Chondrocyte (in vitro differentiated cells): Measurements from ENCODE around the gene SLAMF9. TPM values are rescaled to one million over a fixed set of nuclear protein-coding genes. Genes with fewer than 3 reads are reported as not detected.

Experiments
- DNase-seq: peaks from one replicate; pipeline ENCODE4 v3.0.0; 2021; ENCODE audit warnings: mixed read lengths, low spot score
- H3K27ac Mint-ChIP-seq: one replicate; pipeline ENCODE4 v1.8.0; 2021; ENCODE audit warnings: mild to moderate bottlenecking, moderate library complexity, mixed read lengths; ENCODE audit not compliant: unreplicated experiment
- H3K27me3 Mint-ChIP-seq: 2 replicates; pipeline ENCODE4 v1.8.0; 2021; ENCODE audit warnings: low read depth, mixed read lengths
- H3K36me3 Mint-ChIP-seq: 2 replicates; pipeline ENCODE4 v1.8.0; 2021; ENCODE audit warnings: low read depth, mixed read lengths
- H3K4me1 Mint-ChIP-seq: 2 replicates; pipeline ENCODE4 v1.8.0; 2021; ENCODE audit warnings: low read depth, mild to moderate bottlenecking, mixed read lengths
- H3K4me3 Mint-ChIP-seq: one replicate; pipeline ENCODE4 v1.8.0; 2021; ENCODE audit warnings: mild to moderate bottlenecking, moderate library complexity, mixed read lengths; ENCODE audit not compliant: unreplicated experiment
- H3K9me3 Mint-ChIP-seq: 2 replicates; pipeline ENCODE4 v1.8.0; 2021; ENCODE audit warnings: low read depth, mixed read lengths
- total RNA-seq: library from RNA; stranded (reverse); gene quantifications from 3 replicates; pipeline ENCODE4 v1.2.1, GENCODE V29; 2021
- TF ChIP-seq, protein P1 (sequence below): fragments of 200-600 bp; sonication (generic); IDR thresholded peaks from 2 replicates; pipeline ENCODE4 v1.5.0; 2021; ENCODE audit warnings: antibody characterized with exemption, mild to moderate bottlenecking, moderate library complexity

Gene SLAMF9
- total RNA-seq, 1 donor from 2014 or later, result not detected

DNA sequence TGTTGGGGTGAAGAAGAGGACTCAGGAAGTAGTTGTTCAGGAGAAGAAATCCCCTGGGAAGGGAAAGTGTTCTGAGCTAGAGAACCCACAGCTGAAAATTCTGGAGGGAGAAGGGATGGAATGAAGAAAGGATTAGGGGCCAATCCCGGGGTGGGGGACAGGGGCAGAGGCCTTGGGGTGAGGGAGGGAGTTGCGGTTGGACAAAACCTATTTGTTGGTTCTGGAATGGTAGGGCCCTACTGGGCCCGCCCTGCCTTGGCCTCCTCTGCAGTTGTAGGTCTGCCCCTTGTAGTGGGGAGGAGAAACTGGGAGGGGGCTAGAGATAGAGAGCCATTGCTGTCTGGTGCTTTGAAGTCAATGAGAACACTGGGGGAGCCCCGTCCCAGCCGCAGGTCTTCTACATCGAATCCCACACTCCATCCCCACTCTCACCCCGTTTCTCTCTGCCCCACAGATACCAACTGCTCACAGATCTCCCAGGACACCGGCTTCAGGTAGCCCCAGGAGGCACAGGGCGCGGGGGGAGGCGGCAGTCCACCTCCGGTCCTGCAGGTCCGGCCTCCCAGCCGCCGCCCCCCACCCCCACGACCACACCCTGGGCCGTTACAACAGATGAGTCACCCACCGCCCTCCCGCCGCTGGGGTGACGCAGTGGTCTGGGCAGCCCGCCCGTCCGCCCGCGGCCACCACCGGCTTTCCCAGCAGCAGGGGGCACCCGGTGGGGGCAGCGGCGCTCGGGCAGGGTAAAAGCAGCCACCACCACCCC, 29.8 kb downstream of the SLAMF9 start:
- H3K9me3 Mint-ChIP-seq, result no peaks in the 10 kb centered on the region
- no peak for DNase-seq
- peaks cover 9% of the 10 kb centered on the region for H3K36me3 Mint-ChIP-seq
- H3K27ac Mint-ChIP-seq, result peak overlapping the region; percentile 100
- peaks cover 59% of the 10 kb centered on the region for H3K4me1 Mint-ChIP-seq
- TF ChIP-seq, protein P1, sequence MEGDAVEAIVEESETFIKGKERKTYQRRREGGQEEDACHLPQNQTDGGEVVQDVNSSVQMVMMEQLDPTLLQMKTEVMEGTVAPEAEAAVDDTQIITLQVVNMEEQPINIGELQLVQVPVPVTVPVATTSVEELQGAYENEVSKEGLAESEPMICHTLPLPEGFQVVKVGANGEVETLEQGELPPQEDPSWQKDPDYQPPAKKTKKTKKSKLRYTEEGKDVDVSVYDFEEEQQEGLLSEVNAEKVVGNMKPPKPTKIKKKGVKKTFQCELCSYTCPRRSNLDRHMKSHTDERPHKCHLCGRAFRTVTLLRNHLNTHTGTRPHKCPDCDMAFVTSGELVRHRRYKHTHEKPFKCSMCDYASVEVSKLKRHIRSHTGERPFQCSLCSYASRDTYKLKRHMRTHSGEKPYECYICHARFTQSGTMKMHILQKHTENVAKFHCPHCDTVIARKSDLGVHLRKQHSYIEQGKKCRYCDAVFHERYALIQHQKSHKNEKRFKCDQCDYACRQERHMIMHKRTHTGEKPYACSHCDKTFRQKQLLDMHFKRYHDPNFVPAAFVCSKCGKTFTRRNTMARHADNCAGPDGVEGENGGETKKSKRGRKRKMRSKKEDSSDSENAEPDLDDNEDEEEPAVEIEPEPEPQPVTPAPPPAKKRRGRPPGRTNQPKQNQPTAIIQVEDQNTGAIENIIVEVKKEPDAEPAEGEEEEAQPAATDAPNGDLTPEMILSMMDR, result peak; percentile 45
- H3K4me3 Mint-ChIP-seq, result peak overlapping the region; percentile 99
- no peaks in the 10 kb centered on the region for H3K27me3 Mint-ChIP-seq

DNA sequence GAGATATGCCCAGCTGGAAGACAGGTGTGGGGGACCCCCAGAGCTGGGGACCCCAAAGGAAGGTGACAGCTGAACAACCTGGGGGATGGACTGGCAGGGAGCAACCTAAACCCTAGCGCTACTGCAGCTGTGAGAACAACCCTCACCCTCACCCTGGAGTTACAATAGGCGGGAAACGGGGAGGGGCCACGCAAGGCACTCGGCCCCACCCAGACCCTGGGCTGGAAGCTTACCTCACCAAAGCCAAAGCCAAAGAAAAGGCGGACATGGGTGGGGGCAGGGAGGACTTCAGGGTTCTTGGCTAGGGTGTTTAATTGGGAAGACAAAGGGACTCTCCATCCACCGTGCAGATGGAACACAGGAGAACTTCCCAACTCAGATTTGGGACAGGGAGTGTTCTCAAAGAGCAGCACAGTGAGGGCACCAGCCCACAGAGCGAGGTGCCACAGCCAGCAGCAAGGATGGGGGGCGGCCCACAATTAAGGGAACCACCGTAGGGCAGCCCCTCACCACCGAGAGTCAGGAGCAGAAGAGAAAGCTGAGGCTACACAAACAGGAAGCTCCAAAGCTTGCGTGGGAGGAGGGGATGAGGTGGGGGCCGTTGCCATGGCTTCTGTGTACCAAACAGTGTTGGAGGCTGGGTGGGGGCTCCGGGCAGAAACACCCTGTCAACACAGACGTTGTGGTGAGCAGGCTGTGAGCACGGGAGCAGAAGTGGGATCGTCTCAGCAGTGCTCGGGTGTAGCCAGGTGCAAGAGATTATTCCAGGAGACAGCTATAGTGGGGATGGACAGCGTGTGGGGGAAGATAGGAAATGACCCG, 30.6 kb downstream of the SLAMF9 start:
- H3K9me3 Mint-ChIP-seq, result no peaks in the 10 kb centered on the region
- H3K36me3 Mint-ChIP-seq, result peaks cover 10% of the 10 kb centered on the region
- DNase-seq, result no peak
- peaks cover 66% of the 10 kb centered on the region for H3K4me1 Mint-ChIP-seq
- H3K4me3 Mint-ChIP-seq, result peak overlapping the region; percentile 99
- H3K27ac Mint-ChIP-seq, result peak overlapping the region; percentile 100
- H3K27me3 Mint-ChIP-seq, result no peaks in the 10 kb centered on the region
- TF ChIP-seq, protein P1, result no peak

DNA sequence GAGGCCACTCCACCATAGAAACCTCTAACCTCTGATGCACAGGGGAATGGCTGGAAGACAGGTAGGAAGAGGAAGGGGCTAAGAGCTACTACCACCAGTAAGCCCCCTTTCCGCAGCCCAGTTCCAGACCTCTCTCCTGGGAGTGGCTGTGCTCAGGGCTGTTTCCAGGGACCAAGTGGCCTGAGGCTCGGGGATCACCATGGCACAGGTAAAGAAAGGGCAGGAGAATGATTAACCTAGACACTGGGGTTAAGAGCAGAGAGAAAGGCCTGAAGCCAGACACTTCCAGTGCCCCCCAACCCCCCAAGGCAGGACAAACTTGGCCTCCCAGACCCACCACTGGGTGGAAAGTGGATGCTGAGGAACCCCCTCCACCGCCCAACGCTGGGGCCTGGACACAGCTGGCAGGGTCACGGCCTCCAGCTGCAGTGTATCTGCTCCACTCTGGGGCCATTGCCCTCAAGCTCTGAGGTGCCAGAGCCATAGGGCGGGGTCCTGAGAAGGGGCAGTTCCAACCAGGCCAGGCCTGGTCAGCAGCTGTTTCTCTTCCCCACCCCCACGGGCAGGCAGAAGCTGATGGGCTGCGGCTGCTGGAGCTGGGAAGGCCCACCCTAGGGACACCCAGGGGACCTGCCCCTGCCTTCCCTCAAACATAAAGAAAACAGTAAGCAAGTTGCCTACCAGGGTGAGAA, 31.4 kb downstream of the SLAMF9 start:
- no peaks in the 10 kb centered on the region for H3K9me3 Mint-ChIP-seq
- TF ChIP-seq, protein P1, result no peak
- H3K36me3 Mint-ChIP-seq, result peaks cover 18% of the 10 kb centered on the region
- H3K27me3 Mint-ChIP-seq, result no peaks in the 10 kb centered on the region
- H3K27ac Mint-ChIP-seq, result peak overlapping the region; percentile 100
- peaks cover 73% of the 10 kb centered on the region for H3K4me1 Mint-ChIP-seq
- peak overlapping the region; percentile 99 for H3K4me3 Mint-ChIP-seq
- DNase-seq, result no peak

DNA sequence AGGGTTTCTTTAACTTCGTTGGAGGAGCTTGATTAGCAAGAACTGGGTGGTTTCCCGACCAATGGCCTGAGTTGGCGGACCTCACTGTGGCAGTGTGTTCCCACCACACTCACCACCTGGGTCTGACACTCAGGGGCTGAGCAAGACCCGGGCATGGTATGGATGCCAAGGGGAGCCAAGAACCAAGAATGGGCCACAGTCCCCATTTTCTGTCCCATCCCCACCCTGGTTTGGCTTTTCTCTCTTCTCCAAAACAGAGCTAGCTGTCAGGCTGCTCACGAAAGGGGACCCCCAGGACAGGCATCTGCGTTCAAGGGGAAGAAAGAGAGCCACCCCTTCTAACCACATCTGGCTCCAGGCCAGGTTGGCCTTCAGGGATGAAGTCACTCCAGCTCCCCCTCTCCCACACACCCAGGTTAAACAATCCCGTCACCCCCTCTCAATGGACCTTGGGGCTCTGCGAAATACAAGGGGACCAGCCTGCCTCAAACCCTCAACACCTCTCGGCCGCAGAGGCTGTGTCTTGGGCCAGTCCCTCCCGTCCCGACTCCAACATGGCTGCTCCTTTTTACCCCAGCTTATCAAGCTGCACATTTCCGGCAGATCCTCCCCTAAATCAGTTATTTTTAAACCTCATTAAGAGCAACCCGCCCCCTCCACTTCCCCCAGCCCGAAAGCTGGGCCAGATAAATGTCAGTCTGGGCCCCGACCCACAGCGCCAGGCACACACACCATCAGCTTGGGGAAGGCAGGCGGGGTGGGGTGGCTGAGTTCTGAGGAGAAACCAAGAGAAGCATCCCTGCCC, 32.1 kb downstream of the SLAMF9 start:
- Mint-ChIP-seq H3K4me3 (peak overlapping the region; percentile 99), H3K9me3 (no peaks in the 10 kb centered on the region), H3K4me1 (peaks cover 81% of the 10 kb centered on the region), H3K36me3 (peaks cover 20% of the 10 kb centered on the region), H3K27me3 (no peaks in the 10 kb centered on the region), H3K27ac (peak overlapping the region; percentile 100)
- TF ChIP-seq, protein P1, result no peak
- no peak for DNase-seq
